OCI-LY3 (cell line): ENCODE measurements around the gene TLE4.

Experiments used
- H2AFZ ChIP-seq: fragments of 200-600, 300-600 bp; shearing (Covaris generic); 2 replicates; pipeline ENCODE4 v1.6.0; 2014; ENCODE audit warnings: antibody characterized with exemption, low read depth, low read length
- H3K27ac ChIP-seq: fragments of 200-600, 300-600 bp; sonication (generic); 2 replicates; pipeline ENCODE4 v1.5.1; 2014; ENCODE audit warnings: mild to moderate bottlenecking, low read length, moderate library complexity, mixed read lengths
- H3K27me3 ChIP-seq: fragments of 200-600, 300-600 bp; sonication (generic); 2 replicates; pipeline ENCODE4 v1.6.1; 2014; ENCODE audit warnings: low read depth, low read length, mixed read lengths
- H3K36me3 ChIP-seq: fragments of 200-600, 300-600 bp; sonication (generic); replicated peaks from 2 replicates; pipeline ENCODE3; 2014; ENCODE audit warnings: low read depth, low read length, mixed read lengths
- H3K4me1 ChIP-seq: fragments of 300-600, 200-600 bp; sonication (generic); 2 replicates; pipeline ENCODE4 v1.6.1; 2014; ENCODE audit warnings: low read length, mixed read lengths
- H3K4me2 ChIP-seq: fragments of 200-600, 300-600 bp; sonication (generic); 2 replicates; pipeline ENCODE4 v1.6.1; 2014; ENCODE audit warnings: low read length, mixed read lengths
- H3K4me3 ChIP-seq: fragments of 300-600, 200-600 bp; sonication (generic); 2 replicates; pipeline ENCODE4 v1.5.1; 2014; ENCODE audit warnings: antibody characterized with exemption, mild to moderate bottlenecking, low read length, moderate library complexity
- H3K79me2 ChIP-seq: fragments of 300-600, 200-600 bp; shearing (Covaris generic); 2 replicates; pipeline ENCODE4 v1.6.1; 2014; ENCODE audit warnings: mild to moderate bottlenecking, low read length, mixed read lengths
- H3K9ac ChIP-seq: fragments of 300-600, 200-600 bp; shearing (Covaris generic); 2 replicates; pipeline ENCODE4 v1.6.0; 2014; ENCODE audit warnings: mild to moderate bottlenecking, low read length, moderate library complexity
- H3K9me3 ChIP-seq: fragments of 200-600, 300-600 bp; shearing (Covaris generic); 2 replicates; pipeline ENCODE4 v1.6.1; 2014; ENCODE audit warnings: low read length, mixed read lengths; ENCODE audit not compliant: insufficient read depth
- H4K20me1 ChIP-seq: fragments of 200-600, 300-600 bp; sonication (generic); 2 replicates; pipeline ENCODE4 v1.6.1; 2016; ENCODE audit warnings: low read length, mixed read lengths; ENCODE audit not compliant: insufficient read depth
- EZH2phosphoT487 ChIP-seq: fragments of 200-600 bp; shearing (Covaris generic); IDR thresholded peaks from 2 replicates; pipeline ENCODE4 v1.6.1; 2018; ENCODE audit warnings: antibody characterized with exemption, mixed run types, low read depth
- TF ChIP-seq, protein P1 (sequence below): fragments of 200-600, 300-600 bp; sonication (generic); IDR thresholded peaks from 2 replicates; pipeline ENCODE4 v1.5.1; 2014; ENCODE audit warnings: antibody characterized with exemption, low read length, low read depth

TLE4 gene

DNA sequence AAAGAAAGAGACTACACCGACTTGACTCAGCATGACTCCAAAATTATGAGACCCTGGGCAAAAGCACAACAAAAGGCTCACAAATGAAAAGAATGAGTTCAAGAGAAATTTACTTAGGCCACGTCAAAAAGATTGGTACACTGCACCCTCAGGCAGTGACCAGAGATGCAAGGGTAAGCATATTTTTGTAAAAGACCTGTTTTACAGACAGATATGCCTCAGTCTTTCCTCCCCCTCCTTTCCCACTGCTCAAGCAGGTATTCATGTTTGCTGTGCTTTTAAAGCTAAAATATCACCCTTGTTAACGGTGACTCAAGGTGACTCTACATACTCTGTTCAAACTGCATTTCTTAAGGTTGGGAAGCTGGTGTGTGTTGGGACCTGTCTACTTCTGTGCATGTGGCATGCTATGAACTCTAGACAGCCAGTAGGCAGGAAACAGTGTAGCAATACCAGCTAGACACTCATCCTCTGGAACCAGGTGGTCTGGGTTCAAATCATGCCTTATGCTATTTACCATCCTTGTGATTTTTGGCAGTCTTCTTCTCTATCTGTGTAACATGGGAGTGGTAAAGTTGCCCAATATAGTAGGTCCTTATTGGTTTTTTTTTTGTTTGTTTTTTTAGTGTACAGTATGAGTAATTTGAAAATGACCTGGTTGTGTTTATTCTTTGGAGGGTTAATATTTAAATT is 98.7 kb downstream of the TLE4 start:
- TF ChIP-seq, protein P1, sequence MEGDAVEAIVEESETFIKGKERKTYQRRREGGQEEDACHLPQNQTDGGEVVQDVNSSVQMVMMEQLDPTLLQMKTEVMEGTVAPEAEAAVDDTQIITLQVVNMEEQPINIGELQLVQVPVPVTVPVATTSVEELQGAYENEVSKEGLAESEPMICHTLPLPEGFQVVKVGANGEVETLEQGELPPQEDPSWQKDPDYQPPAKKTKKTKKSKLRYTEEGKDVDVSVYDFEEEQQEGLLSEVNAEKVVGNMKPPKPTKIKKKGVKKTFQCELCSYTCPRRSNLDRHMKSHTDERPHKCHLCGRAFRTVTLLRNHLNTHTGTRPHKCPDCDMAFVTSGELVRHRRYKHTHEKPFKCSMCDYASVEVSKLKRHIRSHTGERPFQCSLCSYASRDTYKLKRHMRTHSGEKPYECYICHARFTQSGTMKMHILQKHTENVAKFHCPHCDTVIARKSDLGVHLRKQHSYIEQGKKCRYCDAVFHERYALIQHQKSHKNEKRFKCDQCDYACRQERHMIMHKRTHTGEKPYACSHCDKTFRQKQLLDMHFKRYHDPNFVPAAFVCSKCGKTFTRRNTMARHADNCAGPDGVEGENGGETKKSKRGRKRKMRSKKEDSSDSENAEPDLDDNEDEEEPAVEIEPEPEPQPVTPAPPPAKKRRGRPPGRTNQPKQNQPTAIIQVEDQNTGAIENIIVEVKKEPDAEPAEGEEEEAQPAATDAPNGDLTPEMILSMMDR, result no peak
- TF ChIP-seq EZH2phosphoT487, result no peak
- Histone ChIP-seq H4K20me1 (no peaks in the 10 kb centered on the region), H3K9ac (no peak overlapping the region), H2AFZ (no peak overlapping the region), H3K4me1 (peaks cover 7% of the 10 kb centered on the region; the same call in 1 of the 2 replicates), H3K9me3 (no peaks in the 10 kb centered on the region), H3K27ac (no peak overlapping the region), H3K4me3 (no peak overlapping the region), H3K4me2 (no peak overlapping the region), H3K27me3 (no peaks in the 10 kb centered on the region), H3K79me2 (no peaks in the 10 kb centered on the region), H3K36me3 (no peaks in the 10 kb centered on the region)

DNA sequence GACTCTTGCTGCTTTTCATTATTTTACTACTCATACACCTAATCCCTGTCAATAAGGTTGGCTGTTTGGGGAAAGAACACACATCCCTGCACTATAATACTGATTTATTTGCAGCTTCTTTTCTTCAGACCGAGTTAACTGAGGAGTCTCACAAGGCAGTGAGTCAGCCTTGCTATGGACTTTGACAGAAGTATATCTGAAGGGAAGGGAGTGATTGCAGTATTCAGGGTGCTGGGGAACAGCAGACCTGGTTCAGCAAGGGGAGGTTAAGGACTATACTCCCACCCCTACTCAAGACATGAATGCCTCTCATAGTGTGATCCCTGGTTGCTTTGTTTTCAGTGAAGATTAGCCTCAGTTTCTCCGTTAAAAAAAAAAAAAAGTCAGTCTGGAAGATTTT is 99.8 kb downstream of the TLE4 start:
- Histone ChIP-seq H3K27ac (no peak overlapping the region), H3K27me3 (no peaks in the 10 kb centered on the region), H3K4me2 (no peak overlapping the region), H3K36me3 (no peaks in the 10 kb centered on the region), H2AFZ (no peak overlapping the region), H3K4me3 (no peak overlapping the region), H3K9ac (no peak overlapping the region), H3K9me3 (no peaks in the 10 kb centered on the region), H4K20me1 (no peaks in the 10 kb centered on the region), H3K79me2 (no peaks in the 10 kb centered on the region), H3K4me1 (peaks cover 7% of the 10 kb centered on the region; the same call in 1 of the 2 replicates)
- TF ChIP-seq EZH2phosphoT487, result no peak
- TF ChIP-seq, protein P1, result no peak

DNA sequence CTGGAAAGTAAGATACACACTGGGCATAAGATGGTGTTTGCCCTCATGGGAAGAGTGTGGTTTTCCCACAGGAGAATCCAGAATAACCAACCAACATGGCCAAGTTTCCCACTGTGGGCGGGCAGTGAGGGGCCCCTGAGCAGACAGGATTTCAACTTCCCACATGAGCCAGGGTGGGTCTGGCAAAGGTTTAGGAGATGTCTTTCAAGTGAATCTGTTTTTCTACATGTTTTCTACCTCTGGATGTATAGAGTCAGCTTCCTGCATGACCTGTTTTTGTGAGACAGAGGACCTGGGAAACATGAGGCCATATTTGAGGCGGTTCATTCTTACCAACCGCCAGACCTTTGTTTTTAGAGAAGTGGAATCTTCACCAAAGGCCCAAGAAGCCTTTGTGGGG is 100.5 kb downstream of the TLE4 start:
- Histone ChIP-seq H3K36me3 (no peaks in the 10 kb centered on the region), H3K79me2 (no peaks in the 10 kb centered on the region), H3K4me3 (no peak overlapping the region), H3K27ac (no peak overlapping the region), H3K9ac (no peak overlapping the region), H3K27me3 (no peaks in the 10 kb centered on the region), H3K9me3 (no peaks in the 10 kb centered on the region), H3K4me1 (peaks cover 7% of the 10 kb centered on the region; the same call in 1 of the 2 replicates), H3K4me2 (no peak overlapping the region), H2AFZ (no peak overlapping the region), H4K20me1 (no peaks in the 10 kb centered on the region)
- no peak for TF ChIP-seq EZH2phosphoT487
- TF ChIP-seq, protein P1, result no peak

DNA sequence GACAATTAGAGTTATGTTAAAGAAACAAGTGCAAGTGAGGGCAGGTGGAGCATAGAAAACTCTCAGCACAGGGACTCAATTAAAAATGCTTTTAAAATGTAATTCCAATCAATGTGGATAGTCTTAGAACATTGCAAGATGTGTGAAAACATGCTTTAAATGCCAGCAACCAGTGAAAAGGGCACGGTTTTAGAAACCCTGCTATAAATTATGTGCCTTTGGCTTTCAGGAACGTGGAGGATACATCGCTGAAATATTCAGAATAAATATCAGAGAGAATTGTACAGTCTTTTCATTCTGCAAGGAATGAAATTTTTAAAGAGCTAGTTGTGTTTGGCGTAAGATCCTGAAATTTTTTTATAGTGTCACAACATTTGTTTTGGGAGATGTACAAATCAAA is 101.1 kb downstream of the TLE4 start:
- H3K4me2 ChIP-seq, result no peak overlapping the region
- H3K9ac ChIP-seq, result no peak overlapping the region
- no peaks in the 10 kb centered on the region for H3K36me3 ChIP-seq
- H3K27ac ChIP-seq, result no peak overlapping the region
- no peaks in the 10 kb centered on the region for H4K20me1 ChIP-seq
- no peak overlapping the region for H2AFZ ChIP-seq
- no peak overlapping the region for H3K4me3 ChIP-seq
- no peaks in the 10 kb centered on the region for H3K9me3 ChIP-seq
- peaks cover 7% of the 10 kb centered on the region; the same call in 1 of the 2 replicates for H3K4me1 ChIP-seq
- H3K79me2 ChIP-seq, result no peaks in the 10 kb centered on the region
- H3K27me3 ChIP-seq, result no peaks in the 10 kb centered on the region
- no peak for TF ChIP-seq EZH2phosphoT487
- TF ChIP-seq, protein P1, result no peak
